Fibroblast of skin of right quadriceps (primary cell): ENCODE results near the gene DMXL1.

Source experiments
- DNase-seq: peaks from one replicate; pipeline ENCODE4 v3.0.0-alpha.2; 2013

DMXL1 gene

GRCh38 chr5:119271758-119272730 lies 201.2 kb downstream of the DMXL1 start:
- peak; percentile 20 for DNase-seq

- DNase-seq, result no peak
These were observed 202.5 kb downstream of the DMXL1 start for GRCh38 chr5:119273391-119273839.

- DNase-seq, result peak; percentile 10
These were observed 203.3 kb downstream of the DMXL1 start for GRCh38 chr5:119274030-119274766.

GRCh38 chr5:119274767-119275130 lies 203.9 kb downstream of the DMXL1 start:
- DNase-seq, result peak; percentile 75

GRCh38 chr5:119275146-119275545 lies 204.3 kb downstream of the DMXL1 start:
- peak; percentile 19 for DNase-seq

- no peak for DNase-seq
These were observed 204.8 kb downstream of the DMXL1 start for GRCh38 chr5:119275601-119276173.

- DNase-seq, result no peak
These were observed 206.1 kb downstream of the DMXL1 start for GRCh38 chr5:119276978-119277377.

- DNase-seq, result no peak
These were observed 208.2 kb downstream of the DMXL1 start for GRCh38 chr5:119279093-119279492.

- DNase-seq, result no peak
These were observed 209.5 kb downstream of the DMXL1 start for GRCh38 chr5:119280380-119280779.

- no peak for DNase-seq
These were observed 211.7 kb downstream of the DMXL1 start for GRCh38 chr5:119282628-119283027.

- no peak for DNase-seq
These were observed 213.1 kb downstream of the DMXL1 start for GRCh38 chr5:119284031-119284430.

GRCh38 chr5:119285070-119285916 lies 214.4 kb downstream of the DMXL1 start:
- peak; percentile 21 for DNase-seq

- no peak for DNase-seq
These were observed 215.9 kb downstream of the DMXL1 start for GRCh38 chr5:119286511-119287488.

- peak; percentile 20 for DNase-seq
These were observed 216.7 kb downstream of the DMXL1 start for GRCh38 chr5:119287547-119288111.

- DNase-seq, result peak; percentile 9
These were observed 217.6 kb downstream of the DMXL1 start for GRCh38 chr5:119288379-119289033.

- no peak for DNase-seq
These were observed 218.7 kb downstream of the DMXL1 start for GRCh38 chr5:119289438-119290044.

GRCh38 chr5:119290161-119290569 lies 219.3 kb downstream of the DMXL1 start:
- no peak for DNase-seq

- DNase-seq, result no peak
These were observed 219.7 kb downstream of the DMXL1 start for GRCh38 chr5:119290607-119291006.

GRCh38 chr5:119291056-119291455 lies 220.2 kb downstream of the DMXL1 start:
- no peak for DNase-seq

GRCh38 chr5:119291877-119292276 lies 221.0 kb downstream of the DMXL1 start:
- no peak for DNase-seq
